LNCAP (cell line): ENCODE measurements around the gene GABBR1.

Experiments
- TF ChIP-seq, protein P1 (sequence below): fragments of 450-650 bp; IDR thresholded peaks from 2 replicates; pipeline ENCODE4 v1.5.1; 2017; ENCODE audit warnings: mild to moderate bottlenecking

GABBR1 gene

DNA sequence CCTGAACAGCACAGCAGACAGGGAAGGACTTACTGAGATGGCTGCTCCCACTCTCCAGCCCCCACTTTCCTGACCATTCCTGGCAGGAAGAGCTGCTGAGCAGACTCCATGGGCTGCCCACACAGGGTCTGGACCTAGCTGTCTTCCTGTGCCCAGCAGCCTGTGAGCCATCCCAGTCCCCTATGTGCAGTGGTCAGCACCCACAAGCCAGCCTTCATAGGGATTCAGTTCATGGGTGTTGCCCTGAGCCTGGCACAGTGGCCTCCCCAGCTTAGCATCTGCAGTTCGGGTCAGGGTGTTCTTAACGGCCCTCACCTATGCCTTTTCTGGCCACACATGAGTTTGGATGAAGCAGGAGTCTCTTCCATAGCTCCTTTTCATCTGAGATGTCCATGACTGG lies 105.4 kb downstream of the GABBR1 start:
- TF ChIP-seq, protein P1, sequence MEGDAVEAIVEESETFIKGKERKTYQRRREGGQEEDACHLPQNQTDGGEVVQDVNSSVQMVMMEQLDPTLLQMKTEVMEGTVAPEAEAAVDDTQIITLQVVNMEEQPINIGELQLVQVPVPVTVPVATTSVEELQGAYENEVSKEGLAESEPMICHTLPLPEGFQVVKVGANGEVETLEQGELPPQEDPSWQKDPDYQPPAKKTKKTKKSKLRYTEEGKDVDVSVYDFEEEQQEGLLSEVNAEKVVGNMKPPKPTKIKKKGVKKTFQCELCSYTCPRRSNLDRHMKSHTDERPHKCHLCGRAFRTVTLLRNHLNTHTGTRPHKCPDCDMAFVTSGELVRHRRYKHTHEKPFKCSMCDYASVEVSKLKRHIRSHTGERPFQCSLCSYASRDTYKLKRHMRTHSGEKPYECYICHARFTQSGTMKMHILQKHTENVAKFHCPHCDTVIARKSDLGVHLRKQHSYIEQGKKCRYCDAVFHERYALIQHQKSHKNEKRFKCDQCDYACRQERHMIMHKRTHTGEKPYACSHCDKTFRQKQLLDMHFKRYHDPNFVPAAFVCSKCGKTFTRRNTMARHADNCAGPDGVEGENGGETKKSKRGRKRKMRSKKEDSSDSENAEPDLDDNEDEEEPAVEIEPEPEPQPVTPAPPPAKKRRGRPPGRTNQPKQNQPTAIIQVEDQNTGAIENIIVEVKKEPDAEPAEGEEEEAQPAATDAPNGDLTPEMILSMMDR, result no peak

DNA sequence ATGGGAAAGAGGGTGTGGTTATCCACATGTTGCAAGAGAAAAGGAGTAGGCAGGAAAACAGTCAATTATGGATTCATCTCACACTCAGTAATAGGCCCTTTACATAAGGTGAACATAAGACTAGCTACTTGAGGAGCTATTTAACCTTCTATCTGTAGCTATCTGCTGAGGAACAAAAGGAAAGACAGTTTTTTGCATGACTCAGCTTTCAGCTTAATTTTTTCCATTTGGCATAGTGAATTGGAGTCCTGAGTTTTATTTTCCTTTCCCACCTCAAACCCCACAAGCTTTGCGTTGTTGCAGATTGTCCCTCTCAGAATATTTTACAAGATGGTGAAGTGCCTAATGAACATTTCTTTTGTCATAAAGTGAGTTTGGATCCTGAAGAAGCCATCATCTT lies 105.9 kb downstream of the GABBR1 start:
- TF ChIP-seq, protein P1, result no peak

DNA sequence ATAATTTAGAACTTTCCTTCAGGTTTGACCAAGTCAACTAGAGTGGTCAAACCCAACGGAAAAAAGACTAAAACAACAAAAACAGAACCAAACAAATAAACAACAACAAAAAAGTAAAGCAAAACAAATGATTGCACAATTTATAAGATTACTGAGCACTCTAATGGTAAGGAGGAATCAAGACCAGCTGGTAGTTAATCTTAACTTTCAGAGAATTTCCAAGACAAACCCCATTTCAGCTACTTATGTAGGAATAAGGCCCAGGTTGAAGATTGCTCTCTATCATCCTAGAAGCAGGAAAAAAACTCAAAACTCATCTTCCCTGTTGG lies 107.7 kb downstream of the GABBR1 start:
- TF ChIP-seq, protein P1, result no peak

DNA sequence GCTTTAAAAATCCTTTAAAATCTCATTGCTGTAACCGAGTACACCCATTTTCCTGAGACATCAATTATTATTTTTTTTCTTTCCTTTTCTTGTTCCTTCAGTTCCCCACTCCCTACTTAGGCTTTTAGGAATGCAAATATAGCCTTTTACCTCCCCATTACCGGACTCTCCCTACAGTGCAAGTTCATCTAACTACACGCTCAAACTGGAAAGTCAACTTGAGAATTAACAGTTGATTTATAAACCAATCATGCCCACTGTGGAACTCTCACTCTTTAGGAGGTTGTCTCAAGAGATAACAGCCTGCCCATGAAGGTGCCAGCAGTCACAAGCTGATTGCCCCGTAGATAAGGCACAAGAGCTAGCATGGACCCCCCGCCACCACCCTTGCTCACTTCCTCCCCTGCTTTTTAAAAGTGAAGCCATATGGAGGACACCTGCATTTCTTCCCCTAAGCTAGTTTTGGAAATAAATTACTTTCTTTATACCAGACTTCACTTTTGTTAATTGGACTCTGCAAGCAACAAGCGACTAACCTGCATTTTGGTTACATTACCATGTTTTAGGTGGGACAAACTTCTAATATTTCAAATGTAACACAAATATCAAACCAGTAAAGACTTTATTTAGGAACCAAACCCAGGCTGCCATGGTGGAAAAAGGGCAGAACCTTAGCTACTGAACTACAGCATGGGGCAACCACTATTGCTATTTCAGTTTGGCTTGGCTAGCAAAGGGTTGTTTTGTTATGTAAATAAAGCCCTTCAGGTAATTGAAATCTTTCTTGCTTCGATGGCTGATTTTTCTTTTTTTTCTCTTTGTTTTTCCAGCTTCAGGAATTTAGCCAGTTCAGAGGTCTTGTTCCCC lies 108.3 kb downstream of the GABBR1 start:
- TF ChIP-seq, protein P1, result no peak

DNA sequence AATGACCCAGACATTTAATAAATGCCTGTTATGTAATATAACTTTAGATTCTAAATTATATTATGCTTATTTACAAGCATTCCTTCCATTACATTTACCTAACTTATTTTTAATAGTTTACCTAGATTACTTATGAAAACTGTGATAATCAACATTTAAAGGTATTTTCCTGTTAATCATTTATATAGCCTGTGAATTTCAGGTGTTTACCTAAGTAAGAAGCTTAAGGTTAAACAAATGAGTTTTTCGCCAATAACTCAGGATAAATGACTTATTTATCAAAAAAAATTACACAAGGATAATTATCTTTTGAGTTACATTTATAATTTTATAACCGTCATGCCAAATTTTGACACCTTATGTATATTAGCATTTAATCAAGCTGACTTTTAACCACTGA lies 108.9 kb downstream of the GABBR1 start:
- TF ChIP-seq, protein P1, result no peak

DNA sequence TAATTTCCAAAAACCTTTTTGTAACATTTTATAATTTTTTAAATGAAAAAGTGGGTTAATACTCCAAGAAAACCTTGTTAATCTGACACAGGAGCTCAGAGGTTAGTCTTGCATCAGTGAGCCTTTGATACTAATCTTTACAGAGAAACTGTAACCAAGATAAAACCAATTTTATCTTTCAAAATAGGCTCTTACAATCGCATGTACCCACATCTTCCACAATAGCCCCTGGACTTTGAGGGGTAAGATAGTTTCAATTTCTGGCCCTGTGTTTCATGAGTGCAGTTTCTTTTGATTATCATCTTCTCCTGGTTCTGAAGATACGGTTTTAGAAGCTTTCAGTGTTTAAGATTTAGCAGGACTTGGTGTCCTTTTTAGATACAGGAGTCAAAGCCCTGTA lies 110.8 kb downstream of the GABBR1 start:
- TF ChIP-seq, protein P1, result no peak

DNA sequence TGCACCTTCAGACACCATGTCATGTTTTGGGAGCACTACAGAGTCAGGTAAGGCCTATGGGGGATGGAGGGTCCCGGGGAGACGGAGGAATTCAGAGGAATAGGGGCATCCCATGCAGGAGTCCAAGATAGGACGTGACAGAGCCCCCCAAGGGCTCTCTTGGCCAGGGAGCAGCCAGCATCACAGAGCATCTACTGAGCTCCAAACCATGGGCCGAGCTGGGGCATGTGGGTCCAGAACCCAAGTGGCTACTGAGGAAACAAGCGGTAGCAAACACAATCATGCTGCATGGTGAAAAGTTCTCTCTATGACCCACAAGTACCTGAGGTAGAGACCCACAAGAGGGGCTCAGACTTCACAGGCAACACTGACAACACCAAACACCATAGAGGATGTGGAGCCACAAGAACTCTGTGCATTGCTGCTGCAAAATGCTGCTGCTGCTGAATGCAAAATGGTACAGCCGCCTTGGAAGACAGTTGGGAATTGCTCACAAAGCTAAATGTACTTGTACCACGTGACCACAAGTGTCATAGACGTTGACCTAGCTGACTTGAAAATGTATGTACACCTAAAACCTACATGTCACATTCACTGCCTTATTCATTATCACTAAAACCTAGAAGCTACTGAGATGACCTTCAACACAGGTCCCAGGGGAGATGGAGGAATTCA lies 111.8 kb downstream of the GABBR1 start:
- TF ChIP-seq, protein P1, result no peak
